HUES64 (cell line): ENCODE data around the gene MOCOS.

ENCODE experiments used
- H3K27ac ChIP-seq: 2 replicates; pipeline ENCODE4 v1.7.0; 2013; ENCODE audit warnings: low read depth, low read length, inconsistent platforms
- H3K27me3 ChIP-seq: 2 replicates; pipeline ENCODE4 v1.6.1; 2013; ENCODE audit warnings: mild to moderate bottlenecking, low read length; ENCODE audit not compliant: insufficient read depth
- H3K36me3 ChIP-seq: 2 replicates; pipeline ENCODE4 v1.6.1; 2013; ENCODE audit warnings: mild to moderate bottlenecking, low read length; ENCODE audit not compliant: insufficient read depth
- H3K4me1 ChIP-seq: 2 replicates; pipeline ENCODE4 v1.6.1; 2013; ENCODE audit warnings: mild to moderate bottlenecking, low read length, moderate library complexity; ENCODE audit not compliant: insufficient read depth
- H3K4me3 ChIP-seq: 2 replicates; pipeline ENCODE4 v1.5.1; 2013; ENCODE audit warnings: mild to moderate bottlenecking, low read length, moderate library complexity
- H3K9ac ChIP-seq: 2 replicates; pipeline ENCODE4 v1.6.1; 2013; ENCODE audit warnings: mild to moderate bottlenecking, low read depth, low read length
- H3K9me3 ChIP-seq: 2 replicates; pipeline ENCODE4 v1.6.1; 2013; ENCODE audit warnings: low read depth, low read length; ENCODE audit not compliant: insufficient read depth
- WGBS: fragments of 150-250, 120-280 bp; methylation state at CpG from one replicate; pipeline ENCODE4 v1.1.7; 2013; ENCODE audit warnings: missing lambda C conversion rate; 5-methylcytosine and 5-hydroxymethylcytosine counted together

Gene MOCOS

DNA sequence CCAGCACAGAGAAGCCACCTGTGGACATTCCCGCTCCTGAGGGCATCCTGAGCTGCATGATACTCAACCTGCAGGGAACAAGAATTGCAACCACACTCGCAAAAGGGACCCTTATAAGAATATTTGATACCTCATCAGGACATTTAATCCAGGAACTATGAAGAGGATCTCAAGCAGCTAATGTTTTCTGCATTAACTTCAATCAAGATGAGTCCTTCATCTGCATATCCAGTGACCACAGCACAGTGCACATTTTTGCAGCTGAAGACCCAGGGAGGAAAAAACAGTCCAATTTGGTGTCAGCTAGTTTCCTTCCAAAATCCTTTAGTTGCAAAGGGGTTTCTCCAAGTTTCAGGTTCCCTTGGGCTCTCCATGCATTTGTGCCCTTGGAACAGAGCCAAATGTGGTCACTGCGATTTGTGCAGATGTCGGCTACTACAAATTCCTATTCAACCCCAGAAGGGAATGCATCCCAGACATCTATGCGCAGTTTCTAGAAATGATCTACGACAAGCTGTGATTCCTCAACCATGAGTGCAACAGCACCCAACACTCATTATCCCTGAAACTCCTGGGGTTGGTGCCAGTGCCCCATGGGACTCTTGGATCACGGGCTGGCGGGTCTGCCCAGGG is 86.9 kb downstream of the MOCOS start:
- Histone ChIP-seq H3K9me3 (no peaks in the 10 kb centered on the region), H3K9ac (no peak overlapping the region), H3K4me1 (no peaks in the 10 kb centered on the region), H3K36me3 (no peaks in the 10 kb centered on the region), H3K27ac (no peak overlapping the region), H3K4me3 (no peak overlapping the region), H3K27me3 (no peaks in the 10 kb centered on the region)
- WGBS = 96% methylated on average over 8 of the region's 8 CpGs

DNA sequence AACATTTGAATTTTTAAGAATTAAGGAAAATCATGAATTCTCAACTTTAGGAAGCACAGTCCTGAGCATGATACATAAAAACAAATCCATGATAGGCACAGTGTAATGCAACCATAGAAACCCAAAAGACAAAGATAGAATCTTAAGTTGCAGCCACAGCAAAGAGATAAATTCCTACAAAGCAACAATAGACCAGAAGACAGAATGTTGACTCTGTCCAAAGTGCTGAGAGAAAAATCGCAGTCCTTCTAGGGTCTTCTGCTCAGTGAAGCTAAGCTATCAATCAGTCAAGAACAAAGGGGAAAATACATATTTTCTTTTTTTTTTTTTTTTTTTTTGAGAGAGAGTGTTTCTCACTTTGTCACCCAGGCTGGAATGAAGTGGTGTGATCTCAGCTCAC is 88.3 kb downstream of the MOCOS start:
- WGBS = 100% methylated on average over 1 of the region's 1 CpG
- Histone ChIP-seq H3K27ac (no peak overlapping the region), H3K9ac (no peak overlapping the region), H3K4me1 (no peaks in the 10 kb centered on the region), H3K9me3 (no peaks in the 10 kb centered on the region), H3K36me3 (no peaks in the 10 kb centered on the region), H3K27me3 (no peaks in the 10 kb centered on the region), H3K4me3 (no peak overlapping the region)

DNA sequence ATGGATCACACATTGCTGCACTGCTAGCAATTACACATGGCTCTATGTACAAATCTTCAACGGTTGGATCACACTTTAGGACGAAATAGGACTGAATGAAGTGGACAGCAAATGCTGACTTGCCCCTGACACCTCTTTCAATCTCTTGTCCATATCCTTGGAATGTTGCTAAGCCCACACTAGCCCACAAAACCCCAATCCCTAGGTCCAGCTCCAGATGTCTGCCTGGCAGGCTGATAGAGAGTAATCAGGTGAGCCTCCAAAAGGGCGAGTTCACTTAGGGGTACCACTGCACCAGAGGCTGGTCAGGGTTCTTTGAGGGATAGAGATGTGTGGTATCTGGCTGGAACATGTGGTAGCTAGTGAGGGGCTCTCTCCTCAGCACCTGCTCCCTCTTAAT is 91.7 kb downstream of the MOCOS start:
- Histone ChIP-seq H3K4me1 (no peaks in the 10 kb centered on the region), H3K9ac (no peak overlapping the region), H3K4me3 (no peak overlapping the region), H3K36me3 (no peaks in the 10 kb centered on the region), H3K9me3 (no peaks in the 10 kb centered on the region), H3K27me3 (no peaks in the 10 kb centered on the region), H3K27ac (no peak overlapping the region)
- 78% methylated on average over 3 of the region's 3 CpGs for WGBS

DNA sequence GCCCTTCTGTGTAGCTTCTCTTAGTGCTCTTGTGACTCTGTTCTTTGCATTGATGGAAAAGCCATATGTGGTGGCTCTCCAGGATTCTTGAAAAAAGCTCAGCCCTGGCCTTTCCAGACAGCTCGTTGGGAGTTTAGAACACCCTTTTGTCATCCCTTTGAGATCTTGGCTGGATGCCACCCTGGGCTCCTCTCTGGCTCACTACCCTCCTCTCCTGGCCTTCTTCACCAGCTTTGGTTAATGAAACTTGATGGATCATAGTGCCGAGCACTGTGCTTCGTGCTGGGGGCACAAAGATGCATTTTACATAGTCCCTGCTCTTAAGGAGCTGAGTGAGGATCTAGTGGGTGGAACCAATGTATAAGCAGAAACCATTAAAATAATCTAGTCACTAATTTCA is 94.6 kb downstream of the MOCOS start:
- Histone ChIP-seq H3K4me3 (no peak overlapping the region), H3K9ac (no peak overlapping the region), H3K27ac (no peak overlapping the region), H3K36me3 (no peaks in the 10 kb centered on the region), H3K27me3 (no peaks in the 10 kb centered on the region), H3K9me3 (no peaks in the 10 kb centered on the region), H3K4me1 (no peaks in the 10 kb centered on the region)
- 88% methylated on average over 3 of the region's 3 CpGs for WGBS

DNA sequence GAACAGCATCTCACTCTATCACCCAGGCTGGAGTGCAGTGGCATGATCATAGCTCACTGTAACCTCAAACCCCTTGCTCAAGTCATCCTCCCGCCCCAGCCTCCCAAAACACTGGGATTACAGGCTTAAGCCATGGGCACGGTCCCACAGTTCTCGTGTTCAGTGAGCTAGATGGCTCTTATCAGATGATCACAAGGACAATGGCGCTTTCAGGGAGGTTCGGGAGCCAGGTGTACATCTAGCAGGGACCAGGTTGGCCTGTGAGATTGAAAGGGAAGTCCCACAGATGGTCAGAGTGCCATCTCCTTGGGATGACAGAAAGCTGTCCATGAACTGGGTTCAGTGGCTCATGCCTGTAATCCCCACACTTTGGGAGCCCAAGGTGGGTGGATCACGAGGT is 96.2 kb downstream of the MOCOS start:
- no peaks in the 10 kb centered on the region for H3K27me3 ChIP-seq
- H3K27ac ChIP-seq = no peak overlapping the region
- H3K9ac ChIP-seq = no peak overlapping the region
- H3K36me3 ChIP-seq = no peaks in the 10 kb centered on the region
- WGBS = 89% methylated on average over 6 of the region's 6 CpGs
- H3K4me1 ChIP-seq = no peaks in the 10 kb centered on the region
- H3K4me3 ChIP-seq = no peak overlapping the region
- 0 out of 2 replicates have a peak, but pooled peaks cover 2% of the 10 kb centered on the region for H3K9me3 ChIP-seq

DNA sequence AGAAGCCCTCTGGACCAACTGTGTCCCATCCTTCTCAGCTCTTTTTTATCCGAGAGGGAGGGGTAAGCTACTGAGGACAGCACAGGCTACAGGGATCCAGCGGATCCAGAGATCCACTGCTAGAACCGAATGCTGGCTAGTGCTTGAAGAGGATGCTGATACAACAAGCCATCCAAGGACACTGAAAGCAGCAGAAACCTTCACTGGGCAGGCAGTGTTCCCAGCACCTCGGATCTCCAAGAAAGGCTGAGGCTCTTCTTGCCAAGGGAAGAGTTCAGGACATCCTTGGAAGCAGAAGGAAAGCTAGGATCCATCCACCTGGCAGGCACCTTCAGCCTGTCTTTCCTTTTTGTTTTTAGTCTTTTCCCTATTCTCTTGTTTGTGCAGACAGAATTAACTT is 97.0 kb downstream of the MOCOS start:
- Histone ChIP-seq H3K4me1 (no peaks in the 10 kb centered on the region), H3K9me3 (peaks cover 9% of the 10 kb centered on the region; the same call in 1 of the 2 replicates), H3K9ac (no peak overlapping the region), H3K4me3 (no peak overlapping the region), H3K27me3 (no peaks in the 10 kb centered on the region), H3K27ac (no peak overlapping the region), H3K36me3 (no peaks in the 10 kb centered on the region)
- WGBS = 78% methylated on average over 4 of the region's 4 CpGs

DNA sequence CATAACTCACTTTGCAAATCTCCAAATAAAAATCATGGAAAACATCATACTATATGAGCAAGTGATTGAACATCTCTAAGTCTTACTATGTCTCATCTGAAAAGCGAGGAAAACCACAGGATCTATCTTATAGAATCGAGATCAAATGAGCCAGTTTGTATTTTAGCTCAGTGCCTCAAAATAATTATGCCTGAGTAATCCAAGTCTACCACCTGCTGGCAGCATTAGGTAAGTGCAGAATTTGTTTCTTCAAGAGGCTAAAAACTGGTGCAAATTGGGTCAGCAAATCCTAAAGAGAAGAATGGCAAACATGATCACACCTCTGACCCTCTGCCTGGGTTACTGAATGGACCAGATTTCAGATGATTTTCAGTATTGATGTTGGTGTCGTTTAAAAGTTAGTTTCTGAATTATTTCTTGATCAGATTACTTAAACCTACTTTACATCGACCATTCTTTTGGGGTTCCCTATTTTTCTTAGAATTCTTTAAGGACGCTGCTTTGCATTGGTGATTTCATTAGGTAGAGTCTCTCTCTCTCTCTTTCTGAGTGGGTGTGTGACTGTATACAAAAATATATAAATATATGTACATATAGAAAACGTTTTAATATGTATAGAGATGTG is 97.5 kb downstream of the MOCOS start:
- H3K4me3 ChIP-seq = no peak overlapping the region
- no peak overlapping the region for H3K27ac ChIP-seq
- no peaks in the 10 kb centered on the region for H3K36me3 ChIP-seq
- H3K9me3 ChIP-seq = peaks cover 9% of the 10 kb centered on the region; the same call in 1 of the 2 replicates
- no peaks in the 10 kb centered on the region for H3K27me3 ChIP-seq
- no peaks in the 10 kb centered on the region for H3K4me1 ChIP-seq
- 20% methylated on average over 4 of the region's 6 CpGs for WGBS
- H3K9ac ChIP-seq = no peak overlapping the region

DNA sequence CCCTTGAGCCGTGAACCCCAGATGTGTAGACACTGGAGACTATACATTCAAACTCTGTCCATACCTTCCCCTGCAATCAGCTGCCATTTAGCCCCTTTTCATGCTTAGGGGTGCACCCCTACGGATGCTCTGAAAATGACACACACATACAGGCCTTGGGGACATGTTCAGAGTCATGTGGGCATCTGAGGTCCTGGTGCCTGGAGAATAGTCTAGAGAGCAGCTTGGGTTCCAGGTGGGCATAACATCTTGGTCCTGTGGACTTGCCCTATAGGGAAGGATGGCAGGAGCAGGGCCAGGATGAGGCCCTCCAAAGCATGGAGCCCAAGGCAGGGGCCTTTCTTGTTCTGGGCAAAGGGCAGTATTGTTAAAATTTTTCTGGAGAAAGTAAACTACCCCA is 100.4 kb downstream of the MOCOS start:
- 93% methylated on average over 2 of the region's 2 CpGs for WGBS
- H3K27ac ChIP-seq = no peak overlapping the region
- H3K36me3 ChIP-seq = no peaks in the 10 kb centered on the region
- H3K9me3 ChIP-seq = peaks cover 9% of the 10 kb centered on the region; the same call in 1 of the 2 replicates
- H3K4me1 ChIP-seq = no peaks in the 10 kb centered on the region
- H3K27me3 ChIP-seq = no peaks in the 10 kb centered on the region
- H3K9ac ChIP-seq = no peak overlapping the region
- H3K4me3 ChIP-seq = no peak overlapping the region

DNA sequence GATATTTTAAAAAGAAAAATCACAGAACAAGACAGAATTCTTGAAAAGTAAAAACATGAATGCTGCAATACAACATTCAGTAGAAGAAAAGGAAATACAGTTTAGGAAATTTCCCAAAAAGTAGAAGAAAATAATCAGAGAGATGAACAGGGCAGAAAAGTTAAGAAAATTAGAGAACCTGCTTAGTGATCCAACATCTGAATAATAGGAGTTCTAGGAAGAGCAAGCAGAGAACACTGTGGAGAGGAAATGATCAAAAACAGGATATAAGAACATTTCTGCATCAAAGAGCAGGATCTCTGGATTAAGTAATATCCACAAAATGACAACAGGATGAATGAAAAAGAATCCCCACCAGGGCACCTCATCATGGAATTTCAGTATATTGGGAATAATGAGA is 101.4 kb downstream of the MOCOS start:
- H3K27ac ChIP-seq = no peak overlapping the region
- no peak overlapping the region for H3K4me3 ChIP-seq
- H3K27me3 ChIP-seq = peaks cover 10% of the 10 kb centered on the region

DNA sequence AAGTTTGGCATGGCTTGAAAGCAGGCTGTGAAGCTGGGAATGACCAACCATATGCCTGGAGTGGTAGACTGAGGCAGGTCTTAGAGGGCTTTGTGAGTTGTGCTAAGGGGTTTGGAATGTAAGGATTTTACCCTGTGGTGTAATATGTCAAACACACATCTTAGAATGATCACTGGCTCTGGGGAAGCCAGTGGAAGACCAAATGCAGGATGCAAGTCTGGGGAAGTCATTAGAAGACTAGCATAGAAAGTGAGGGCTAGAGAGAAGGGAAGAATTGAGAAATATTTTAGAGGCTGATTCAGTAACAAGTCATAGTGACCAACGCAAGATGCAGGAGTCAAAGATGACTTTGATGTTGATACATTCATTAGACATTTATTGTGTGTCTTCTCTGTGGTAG is 106.7 kb downstream of the MOCOS start:
- Histone ChIP-seq H3K27me3 (peaks cover 44% of the 10 kb centered on the region), H3K36me3 (no peaks in the 10 kb centered on the region), H3K4me1 (0 out of 2 replicates have a peak, but pooled peaks cover 6% of the 10 kb centered on the region), H3K27ac (no peak overlapping the region), H3K9me3 (0 out of 2 replicates have a peak, but pooled peaks cover 1% of the 10 kb centered on the region), H3K4me3 (no peak overlapping the region), H3K9ac (no peak overlapping the region)
- 90% methylated on average over 1 of the region's 1 CpG for WGBS

More for the DNA sequence above, 101.4 kb downstream of the MOCOS start:
- Histone ChIP-seq H3K4me1 (no peaks in the 10 kb centered on the region), H3K9ac (no peak overlapping the region), H3K36me3 (no peaks in the 10 kb centered on the region), H3K9me3 (peaks cover 9% of the 10 kb centered on the region; the same call in 1 of the 2 replicates)

DNA sequence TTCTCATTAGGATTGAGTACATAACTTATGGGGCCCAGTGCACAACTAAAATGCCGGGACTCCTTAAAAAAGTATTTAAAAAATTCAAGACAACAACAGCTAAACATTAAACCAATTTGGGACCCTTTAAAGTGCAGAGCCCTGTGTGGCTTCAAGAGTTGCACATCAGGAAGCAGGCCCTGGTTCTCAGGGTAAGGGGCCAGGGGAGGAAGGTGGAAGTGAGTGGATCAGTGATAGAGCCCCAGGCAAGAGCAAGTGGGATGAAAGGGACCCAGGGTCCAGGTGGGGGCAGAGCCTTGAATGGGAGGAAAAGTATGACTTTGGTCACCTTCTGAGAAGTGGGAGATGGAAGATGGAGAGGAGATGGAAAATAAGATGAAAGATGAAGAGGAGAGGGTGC is 107.9 kb downstream of the MOCOS start:
- Histone ChIP-seq H3K9ac (no peak overlapping the region), H3K4me3 (no peak overlapping the region), H3K36me3 (no peaks in the 10 kb centered on the region), H3K9me3 (no peaks in the 10 kb centered on the region), H3K27ac (no peak overlapping the region), H3K4me1 (0 out of 2 replicates have a peak, but pooled peaks cover 6% of the 10 kb centered on the region), H3K27me3 (peaks cover 56% of the 10 kb centered on the region)
- 94% methylated on average over 1 of the region's 1 CpG for WGBS
